ENCODE data around the gene SLC47A2.

The SLC47A2 gene

GRCh38 chr17:19747159-19747719 is 30.9 kb upstream of the SLC47A2 start:
- no peak for DNase-seq

- no peak for DNase-seq
Measured at GRCh38 chr17:19746517-19746916, 30.1 kb upstream of the SLC47A2 start.

GRCh38 chr17:19744922-19745757 is 28.8 kb upstream of the SLC47A2 start:
- peak; percentile 76 for DNase-seq

GRCh38 chr17:19744492-19744891 is 28.1 kb upstream of the SLC47A2 start:
- DNase-seq = no peak

- DNase-seq = no peak
Measured at GRCh38 chr17:19743101-19744100, 27.0 kb upstream of the SLC47A2 start.

GRCh38 chr17:19742495-19742894 is 26.1 kb upstream of the SLC47A2 start:
- DNase-seq = no peak

GRCh38 chr17:19741832-19742457 is 25.6 kb upstream of the SLC47A2 start:
- no peak for DNase-seq

- DNase-seq = no peak
Measured at GRCh38 chr17:19740933-19741332, 24.5 kb upstream of the SLC47A2 start.

GRCh38 chr17:19739241-19740201 is 23.1 kb upstream of the SLC47A2 start:
- no peak for DNase-seq

GRCh38 chr17:19738757-19739156 is 22.4 kb upstream of the SLC47A2 start:
- DNase-seq = no peak

GRCh38 chr17:19738073-19738449 is 21.7 kb upstream of the SLC47A2 start:
- DNase-seq = no peak

GRCh38 chr17:19737305-19738072 is 21.1 kb upstream of the SLC47A2 start:
- DNase-seq = no peak

- no peak for DNase-seq
Measured at GRCh38 chr17:19736071-19736470, 19.7 kb upstream of the SLC47A2 start.

- no peak for DNase-seq
Measured at GRCh38 chr17:19733953-19734526, 17.7 kb upstream of the SLC47A2 start.

- DNase-seq = no peak
Measured at GRCh38 chr17:19731626-19732025, 15.2 kb upstream of the SLC47A2 start.

- no peak for DNase-seq
Measured at GRCh38 chr17:19730843-19731242, 14.5 kb upstream of the SLC47A2 start.

GRCh38 chr17:19729900-19730299 is 13.5 kb upstream of the SLC47A2 start:
- DNase-seq = no peak

- peak; percentile 65 for DNase-seq
Measured at GRCh38 chr17:19728084-19728495, 11.7 kb upstream of the SLC47A2 start.

- peak; percentile 21 for DNase-seq
Measured at GRCh38 chr17:19727501-19728078, 11.2 kb upstream of the SLC47A2 start.
